H9 (cell line): Measurements from ENCODE around the gene KIF5A. TPM values are rescaled to one million over a fixed set of nuclear protein-coding genes. Genes with fewer than 3 reads are reported as not detected.

ENCODE experiments used
- DNase-seq: peaks from one replicate; pipeline ENCODE4 v3.0.0-alpha.2; 2017
- H2AFZ ChIP-seq: one replicate; pipeline ENCODE4 v1.6.1; 2013; ENCODE audit warnings: mild to moderate bottlenecking, low read length, control low read depth, moderate library complexity
- H2AK5ac ChIP-seq: 2 replicates; pipeline ENCODE4 v1.6.1; 2013; ENCODE audit warnings: low read length, control low read depth, mixed read lengths; ENCODE audit not compliant: insufficient read length
- H2BK120ac ChIP-seq: one replicate; pipeline ENCODE4 v1.6.1; 2013; ENCODE audit warnings: low read depth, mild to moderate bottlenecking, low read length, control low read depth, inconsistent platforms; ENCODE audit not compliant: poor library complexity, severe bottlenecking
- H2BK12ac ChIP-seq: 2 replicates; pipeline ENCODE4 v1.6.1; 2013; ENCODE audit warnings: low read length, control low read depth, mixed read lengths, low read depth; ENCODE audit not compliant: insufficient read length
- H2BK15ac ChIP-seq: 2 replicates; pipeline ENCODE4 v1.6.1; 2013; ENCODE audit warnings: low read depth, low read length, control low read depth
- H2BK20ac ChIP-seq: one replicate; pipeline ENCODE4 v1.6.1; 2013; ENCODE audit warnings: low read depth, mild to moderate bottlenecking, low read length, control low read depth, inconsistent platforms; ENCODE audit not compliant: poor library complexity, severe bottlenecking
- H2BK5ac ChIP-seq: 2 replicates; pipeline ENCODE4 v1.6.1; 2013; ENCODE audit warnings: low read length, control low read depth, mixed read lengths; ENCODE audit not compliant: insufficient read length
- H3K14ac ChIP-seq: 2 replicates; pipeline ENCODE4 v1.6.1; 2013; ENCODE audit warnings: low read length, control low read depth; ENCODE audit not compliant: insufficient read depth
- H3K18ac ChIP-seq: 2 replicates; pipeline ENCODE4 v1.6.1; 2013; ENCODE audit warnings: low read depth, mild to moderate bottlenecking, mixed read lengths, low read length, control low read depth; ENCODE audit not compliant: insufficient read length
- H3K23ac ChIP-seq: 2 replicates; pipeline ENCODE4 v1.6.1; 2013; ENCODE audit warnings: low read length, control low read depth, mixed read lengths, low read depth; ENCODE audit not compliant: insufficient read length
- H3K23me2 ChIP-seq: 2 replicates; pipeline ENCODE4 v1.6.1; 2013; ENCODE audit warnings: low read depth, mild to moderate bottlenecking, mixed read lengths, low read length, control low read depth; ENCODE audit not compliant: insufficient read length, poor library complexity, severe bottlenecking
- H3K27ac ChIP-seq: 2 replicates; pipeline ENCODE4 v1.5.1; 2013; ENCODE audit warnings: low read length, control low read depth, mixed read lengths, low read depth; ENCODE audit not compliant: insufficient read length
- H3K27me3 ChIP-seq: 2 replicates; pipeline ENCODE4 v1.6.1; 2013; ENCODE audit warnings: low read length, control low read depth, inconsistent platforms; ENCODE audit not compliant: insufficient read depth
- H3K4ac ChIP-seq: 2 replicates; pipeline ENCODE4 v1.6.1; 2013; ENCODE audit warnings: low read depth, mild to moderate bottlenecking, control low read depth, inconsistent platforms, low read length, moderate library complexity
- H3K4me1 ChIP-seq: 2 replicates; pipeline ENCODE4 v1.6.1; 2013; ENCODE audit warnings: low read length, control low read depth, inconsistent platforms; ENCODE audit not compliant: insufficient read depth
- H3K4me2 ChIP-seq: 2 replicates; pipeline ENCODE4 v1.6.1; 2013; ENCODE audit warnings: low read length, control low read depth, mixed read lengths; ENCODE audit not compliant: insufficient read length, insufficient read depth
- H3K56ac ChIP-seq: 2 replicates; pipeline ENCODE4 v1.6.1; 2013; ENCODE audit warnings: low read depth, mild to moderate bottlenecking, mixed read lengths, low read length, control low read depth; ENCODE audit not compliant: insufficient read length
- H3K79me1 ChIP-seq: 2 replicates; pipeline ENCODE4 v1.6.1; 2013; ENCODE audit warnings: low read depth, mild to moderate bottlenecking, moderate library complexity, low read length, control low read depth, inconsistent platforms; ENCODE audit not compliant: insufficient read depth, poor library complexity, severe bottlenecking
- H3K79me2 ChIP-seq: 2 replicates; pipeline ENCODE4 v1.6.1; 2013; ENCODE audit warnings: low read length, control low read depth, inconsistent platforms; ENCODE audit not compliant: insufficient read depth
- H3K9ac ChIP-seq: 2 replicates; pipeline ENCODE4 v1.6.1; 2013; ENCODE audit warnings: low read length, control low read depth, mixed read lengths; ENCODE audit not compliant: insufficient read length; ENCODE audit errors: extremely low read depth
- H3K9me3 ChIP-seq: one replicate; pipeline ENCODE4 v1.6.1; 2013; ENCODE audit warnings: low read depth, low read length, inconsistent platforms; ENCODE audit not compliant: control insufficient read depth
- H3T11ph ChIP-seq: one replicate; pipeline ENCODE4 v1.6.1; 2013; ENCODE audit warnings: mild to moderate bottlenecking, low read length, control low read depth, inconsistent platforms
- H4K20me1 ChIP-seq: one replicate; pipeline ENCODE4 v1.6.1; 2013; ENCODE audit not compliant: control insufficient read depth, insufficient read length, insufficient read depth
- H4K5ac ChIP-seq: 2 replicates; pipeline ENCODE4 v1.6.1; 2013; ENCODE audit warnings: low read depth, mild to moderate bottlenecking, mixed read lengths, low read length, control low read depth; ENCODE audit not compliant: insufficient read length
- H4K8ac ChIP-seq: replicated peaks from 2 replicates; pipeline ENCODE4 v1.6.1; 2013; ENCODE audit warnings: low read length, control low read depth, mixed read lengths, low read depth; ENCODE audit not compliant: insufficient read length
- H4K91ac ChIP-seq: 2 replicates; pipeline ENCODE4 v1.6.1; 2013; ENCODE audit warnings: low read depth, mild to moderate bottlenecking, moderate library complexity, mixed read lengths, low read length, control low read depth; ENCODE audit not compliant: insufficient read length
- H3K27ac Mint-ChIP-seq, 3 experiments: 2 replicates in 2 of 3; 3 replicates in 1 of 3; pipeline ENCODE4 v1.8.0; 2020 to 2021; ENCODE audit warnings: mixed read lengths in 3 of 3, mild to moderate bottlenecking in 1 of 3, moderate library complexity in 1 of 3
- H3K27me3 Mint-ChIP-seq: 2 replicates; pipeline ENCODE4 v1.8.0; 2021; ENCODE audit warnings: low read depth, mild to moderate bottlenecking, moderate library complexity, mixed read lengths
- H3K36me3 Mint-ChIP-seq, 3 experiments: 2 replicates in 2 of 3; 3 replicates in 1 of 3; pipeline ENCODE4 v1.8.0; 2020 to 2021; ENCODE audit warnings: low read depth in 3 of 3, mixed read lengths in 3 of 3; ENCODE audit not compliant: insufficient read depth in 1 of 3
- H3K4me1 Mint-ChIP-seq, 2 experiments: 2 replicates each; pipeline ENCODE4 v1.8.0; 2020; ENCODE audit warnings: mixed read lengths in 2 of 2
- H3K4me3 Mint-ChIP-seq, 2 experiments: 2 replicates in 1 of 2; 3 replicates in 1 of 2; pipeline ENCODE4 v1.8.0; 2020 to 2021; ENCODE audit warnings: mild to moderate bottlenecking in 2 of 2, mixed read lengths in 2 of 2, moderate library complexity in 1 of 2
- H3K9me3 Mint-ChIP-seq, 2 experiments: 2 replicates in 1 of 2; 3 replicates in 1 of 2; pipeline ENCODE4 v1.8.0; 2020; ENCODE audit warnings: mild to moderate bottlenecking in 2 of 2, mixed read lengths in 2 of 2, moderate library complexity in 1 of 2
- CTCF ChIP-seq: fragments of 200-600 bp; sonication (generic); conservative IDR thresholded peaks from 3 replicates; pipeline ENCODE4 v1.8.0; 2021; ENCODE audit warnings: antibody characterized with exemption, mild to moderate bottlenecking
- WGBS: extraction: QIAGEN DNeasy Blood & Tissue Kit; methylation state at CpG from one replicate; pipeline ENCODE4 v1.1.7; 2013; ENCODE audit warnings: missing lambda C conversion rate, low lambda C conversion rate, mixed read lengths; ENCODE audit not compliant: insufficient read length; ENCODE audit errors: extremely low coverage; 5-methylcytosine and 5-hydroxymethylcytosine counted together
- total RNA-seq: library from RNA; stranded (reverse); gene quantifications from 2 replicates; pipeline ENCODE4 v1.2.1, GENCODE V29; 2021

The KIF5A gene
- total RNA-seq, 1 experiment from 2014 or later, result 18.5 TPM

GRCh38 chr12:57520053-57520818 is 29.6 kb upstream of the KIF5A start, which contains the start of gene DDIT3:
DDIT3 (minus strand) TSS chr12:57520514; CDS start chr12:57517406, 3,108 bp downstream.
- no peaks in the 10 kb centered on the region for H4K20me1 ChIP-seq
- no peak within 1 kb of the TSS for H2AFZ ChIP-seq
- TF ChIP-seq CTCF, result no peak
- H4K8ac ChIP-seq, result no peak within 1 kb of the TSS
- Mint-ChIP-seq H3K27me3 (no peaks in the 10 kb centered on the region; the same call in 1 of the 2 replicates), H3K9me3 (no peaks in the 10 kb centered on the region), H3K4me1 (peaks cover 37 to 48% of the 10 kb centered on the region in 2 experiments), H3K36me3 (peaks cover 34 to 53% (median 53%) of the 10 kb centered on the region in 3 experiments), H3K27ac (peak within 1 kb of the TSS; percentile 92 to 99 (median 98)), H3K4me3 (peak within 1 kb of the TSS; percentile 93 to 96)
- H3K4me1 ChIP-seq, result peaks cover 3% of the 10 kb centered on the region; the same call in 1 of the 2 replicates
- H3T11ph ChIP-seq, result no peak within 1 kb of the TSS
- H2AK5ac ChIP-seq, result no peak within 1 kb of the TSS
- no peak within 1 kb of the TSS for H4K91ac ChIP-seq
- no peaks in the 10 kb centered on the region for H3K79me1 ChIP-seq
- peak within 1 kb of the TSS; percentile 93 for H3K14ac ChIP-seq
- no peak within 1 kb of the TSS for H3K4ac ChIP-seq
- H3K27me3 ChIP-seq, result no peaks in the 10 kb centered on the region
- H3K4me2 ChIP-seq, result peak within 1 kb of the TSS; percentile 87
- peak within 1 kb of the TSS; percentile 94 for H3K9ac ChIP-seq
- H3K56ac ChIP-seq, result peak within 1 kb of the TSS; percentile 31
- WGBS, result no CpG with 5 or more reads among the region's 52 CpGs
- H2BK120ac ChIP-seq, result no peak within 1 kb of the TSS
- no peak within 1 kb of the TSS for H2BK5ac ChIP-seq
- no peak within 1 kb of the TSS for H2BK12ac ChIP-seq
- H2BK20ac ChIP-seq, result no peak within 1 kb of the TSS
- H3K18ac ChIP-seq, result peak within 1 kb of the TSS; percentile 88
- peak within 1 kb of the TSS; percentile 90 for H3K27ac ChIP-seq
- no peak within 1 kb of the TSS for H2BK15ac ChIP-seq
- DNase-seq, result peak; percentile 100
- H3K9me3 ChIP-seq, result no peaks in the 10 kb centered on the region
- peak within 1 kb of the TSS; percentile 63 for H4K5ac ChIP-seq
- no peak within 1 kb of the TSS for H3K23ac ChIP-seq
- H3K23me2 ChIP-seq, result peaks cover 22% of the 10 kb centered on the region
- 0 out of 2 replicates have a peak, but pooled peaks cover under 1% of the 10 kb centered on the region for H3K79me2 ChIP-seq
